Activated CD4-positive, CD25-positive, alpha-beta regulatory T cell (primary cell): Measurements from ENCODE around the gene SLC12A2.

ENCODE experiments used
- DNase-seq, 4 experiments: peaks; one replicate each; lab custom pipeline; 2025; lab: John Stamatoyannopoulos, UW

SLC12A2 gene

GRCh38 chr5:128083033-128083810 is at the start of gene SLC12A2:
Gene SLC12A2, plus strand, starts transcription at chr5:128083766. Its CDS starts 189 bp downstream, at chr5:128083955.
- DNase-seq, result peak; percentile 75 to 88 (median 82)

GRCh38 chr5:128035689-128036088 is 47.9 kb upstream of the SLC12A2 start:
- DNase-seq, result no peak

- DNase-seq, result no peak
These were observed 46.6 kb upstream of the SLC12A2 start for GRCh38 chr5:128036950-128037349.

- DNase-seq, result no peak
These were observed 44.9 kb upstream of the SLC12A2 start for GRCh38 chr5:128038643-128039042.

- DNase-seq, result no peak
These were observed 42.6 kb upstream of the SLC12A2 start for GRCh38 chr5:128040927-128041326.

- DNase-seq, result no peak
These were observed 30.8 kb upstream of the SLC12A2 start for GRCh38 chr5:128052780-128053179.

- no peak for DNase-seq
These were observed 30.1 kb upstream of the SLC12A2 start for GRCh38 chr5:128053291-128053954.

GRCh38 chr5:128060644-128061385 is 22.8 kb upstream of the SLC12A2 start:
- DNase-seq, result no peak

GRCh38 chr5:128062172-128062746 is 21.3 kb upstream of the SLC12A2 start:
- no peak for DNase-seq

GRCh38 chr5:128074171-128074570 is 9.4 kb upstream of the SLC12A2 start:
- DNase-seq, result no peak

GRCh38 chr5:128074953-128075352 is 8.6 kb upstream of the SLC12A2 start:
- no peak for DNase-seq

- DNase-seq, result no peak
These were observed 6.0 kb upstream of the SLC12A2 start for GRCh38 chr5:128077526-128077925.

GRCh38 chr5:128081111-128081851 is 2.3 kb upstream of the SLC12A2 start:
- DNase-seq, result no peak

GRCh38 chr5:128082551-128083032 is 974 bp upstream of the SLC12A2 start:
- DNase-seq, result no peak

GRCh38 chr5:128083811-128084227 is 253 bp downstream of the SLC12A2 start:
- DNase-seq, result peak in 2 of 4 experiments; percentile 16 to 42

- DNase-seq, result peak; percentile 16 to 25 (median 22)
These were observed 932 bp downstream of the SLC12A2 start for GRCh38 chr5:128084228-128085167.

- no peak for DNase-seq
These were observed 1.8 kb downstream of the SLC12A2 start for GRCh38 chr5:128085413-128085812.

- no peak for DNase-seq
These were observed 8.0 kb downstream of the SLC12A2 start for GRCh38 chr5:128091579-128091978.

- no peak for DNase-seq
These were observed 8.6 kb downstream of the SLC12A2 start for GRCh38 chr5:128092144-128092543.

- no peak for DNase-seq
These were observed 9.8 kb downstream of the SLC12A2 start for GRCh38 chr5:128093368-128093767.
